GM12874 (cell line): Measurements from ENCODE around the gene LRRC8A.

Source experiments
- CTCF ChIP-seq: IDR thresholded peaks from 2 replicates; pipeline ENCODE4 v1.5.1; 2011; ENCODE audit warnings: low read depth, mild to moderate bottlenecking, control low read depth, low read length, moderate library complexity; ENCODE audit not compliant: insufficient read depth

The LRRC8A gene

DNA sequence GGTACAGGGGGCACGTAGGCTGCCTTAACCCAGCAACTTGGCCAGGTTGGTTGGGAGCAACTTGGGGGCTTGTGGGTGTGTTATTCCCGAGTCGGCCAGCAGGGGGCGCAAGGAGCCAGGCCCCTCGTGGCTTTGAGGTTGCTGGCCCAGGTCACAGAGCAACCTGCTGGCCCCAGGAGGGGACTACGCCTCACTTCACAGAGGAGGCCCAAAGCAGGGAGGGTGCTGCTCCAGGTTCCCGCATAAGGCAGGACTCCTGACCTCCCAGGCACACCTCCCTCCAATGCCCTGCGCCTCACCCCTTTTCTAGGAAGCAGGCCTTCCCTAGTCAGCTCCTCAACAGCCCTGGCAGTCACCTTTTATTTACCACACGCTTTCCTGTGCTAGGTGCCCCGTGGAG is 18.3 kb upstream of the LRRC8A start:
- peak; percentile 99 for TF ChIP-seq CTCF

DNA sequence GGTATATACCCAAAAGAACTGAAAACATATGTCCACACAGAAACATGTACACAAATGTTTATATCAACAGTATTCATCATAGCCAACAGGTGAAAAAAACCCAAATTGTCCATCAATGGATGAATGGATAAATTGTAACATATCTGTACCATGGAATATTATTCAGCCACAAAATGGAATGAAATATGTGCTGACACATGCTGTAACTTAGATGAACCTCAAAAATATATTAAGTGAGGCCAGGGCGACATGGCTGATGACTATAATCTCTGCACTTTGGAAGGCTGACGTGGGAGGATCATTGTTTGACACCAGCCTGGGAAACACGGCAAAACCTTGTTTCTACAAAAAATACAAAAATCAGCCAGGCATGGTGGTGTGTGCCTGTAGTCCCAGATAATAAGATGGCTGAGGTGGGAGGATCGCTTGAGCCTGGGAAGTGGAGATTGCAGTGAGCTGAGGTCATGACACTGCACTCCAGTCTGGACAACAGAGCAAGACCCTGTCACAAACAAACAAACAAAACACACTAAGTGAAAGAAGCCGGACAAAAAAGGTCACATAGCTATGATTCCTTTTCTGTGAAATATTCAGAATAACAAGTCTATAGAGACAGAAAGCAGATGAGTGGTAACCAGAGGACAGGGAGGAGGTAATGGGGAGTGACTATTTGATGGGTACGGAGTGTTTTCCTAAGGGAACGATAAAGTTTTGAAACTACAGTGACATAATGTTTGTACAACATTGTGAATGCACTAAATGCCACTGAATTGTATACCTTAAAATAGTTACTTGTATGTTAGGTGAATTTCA is 11.6 kb upstream of the LRRC8A start:
- TF ChIP-seq CTCF: no peak

GRCh38 chr9:128877852-128878251 is 4.1 kb upstream of the LRRC8A start:
- TF ChIP-seq CTCF: no peak

GRCh38 chr9:128882677-128883603 is 1.0 kb downstream of the LRRC8A start:
- no peak for TF ChIP-seq CTCF

- no peak for TF ChIP-seq CTCF
These were observed 2.2 kb downstream of the LRRC8A start for GRCh38 chr9:128884164-128884563.

- TF ChIP-seq CTCF: no peak
These were observed 3.4 kb downstream of the LRRC8A start for GRCh38 chr9:128885376-128885775.

GRCh38 chr9:128885798-128886197 is 3.9 kb downstream of the LRRC8A start:
- no peak for TF ChIP-seq CTCF
